HAP-1 (cell line): Measurements from ENCODE around the gene ANKRD39.
"Not testable (repeated sequence)": the region's sequence is repeated elsewhere in the genome, so short reads cannot be mapped to it uniquely, and the experiment has no call there.

Experiments used
- DNase-seq, 2 experiments: peaks; one replicate each; pipeline ENCODE4 v3.0.0-alpha.2; 2016 to 2020; ENCODE audit warnings: low spot score in 2 of 2
- H3K27me3 ChIP-seq: fragments of 250-450 bp; sonication (Bioruptor Pico); 2 replicates; pipeline ENCODE4 v1.5.1; 2020; ENCODE audit warnings: low read depth, mild to moderate bottlenecking, moderate library complexity
- H3K36me3 ChIP-seq: fragments of 250-450 bp; sonication (Bioruptor Pico); replicated peaks from 2 replicates; pipeline ENCODE4 v1.5.1; 2020; ENCODE audit warnings: mild to moderate bottlenecking
- H3K4me1 ChIP-seq: fragments of 250-450 bp; sonication (Bioruptor Pico); 2 replicates; pipeline ENCODE4 v1.5.1; 2020; ENCODE audit warnings: mild to moderate bottlenecking
- H3K4me3 ChIP-seq: fragments of 250-450 bp; sonication (Bioruptor Pico); 2 replicates; pipeline ENCODE4 v1.5.1; 2020; ENCODE audit warnings: mild to moderate bottlenecking, moderate library complexity
- H3K9me3 ChIP-seq: fragments of 250-450 bp; sonication (Bioruptor Pico); 2 replicates; pipeline ENCODE4 v1.5.1; 2020; ENCODE audit warnings: mild to moderate bottlenecking, moderate library complexity
- in situ Hi-C: fragments of 300-500 bp; cut with MboI; formaldehyde crosslinking; loops from 3 replicates; pipeline ENCODE4 v1.14.3; 2020; ENCODE audit warnings: low sequenced_read_pairs, inconsistent platforms, mixed read lengths

Gene ANKRD39

GRCh38 chr2:96816836-96817702, 40.7 kb downstream of the ANKRD39 start:
- in situ Hi-C loops: no loop called here
- peak; percentile 28 to 33 for DNase-seq
- H3K9me3 ChIP-seq: no peaks in the 10 kb centered on the region
- H3K36me3 ChIP-seq: peaks cover 3% of the 10 kb centered on the region
- no peaks in the 10 kb centered on the region for H3K27me3 ChIP-seq
- peak overlapping the region; percentile 48 for H3K4me3 ChIP-seq
- H3K4me1 ChIP-seq: peaks cover 4% of the 10 kb centered on the region; the same call in 1 of the 2 replicates

- peak; percentile 91 to 98 for DNase-seq
- Histone ChIP-seq H3K4me3 (peak within 1 kb of the TSS; percentile 48), H3K27me3 (no peaks in the 10 kb centered on the region), H3K4me1 (peaks cover 4% of the 10 kb centered on the region; the same call in 1 of the 2 replicates), H3K9me3 (no peaks in the 10 kb centered on the region), H3K36me3 (peaks cover 3% of the 10 kb centered on the region)
- in situ Hi-C loops: no loop called here
Observed at GRCh38 chr2:96816127-96816835, 41.5 kb downstream of the ANKRD39 start, which contains the start of gene CNNM3. Gene CNNM3 (plus strand): TSS chr2:96816268. CDS start chr2:96816278, 10 bp downstream.

- Histone ChIP-seq H3K27me3 (no peaks in the 10 kb centered on the region), H3K4me3 (peak overlapping the region; percentile 43), H3K4me1 (peaks cover 4% of the 10 kb centered on the region; the same call in 1 of the 2 replicates), H3K9me3 (no peaks in the 10 kb centered on the region), H3K36me3 (peaks cover 3% of the 10 kb centered on the region)
- in situ Hi-C loops: no loop called here
- DNase-seq: peak in 1 of 2 experiments; percentile 34
Observed at GRCh38 chr2:96815326-96816126, 42.3 kb downstream of the ANKRD39 start.

- no peaks in the 10 kb centered on the region for H3K27me3 ChIP-seq
Observed at GRCh38 chr2:96813656-96814055, 44.2 kb downstream of the ANKRD39 start.

GRCh38 chr2:96811917-96812316, 45.9 kb downstream of the ANKRD39 start:
- Histone ChIP-seq H3K4me3 (no peak overlapping the region), H3K27me3 (no peaks in the 10 kb centered on the region), H3K9me3 (no peaks in the 10 kb centered on the region), H3K4me1 (no peaks in the 10 kb centered on the region), H3K36me3 (peaks cover 3% of the 10 kb centered on the region)
- DNase-seq: no peak
- in situ Hi-C loops: no loop called here

More at GRCh38 chr2:96813656-96814055, 44.2 kb downstream of the ANKRD39 start:
- Histone ChIP-seq H3K9me3 (no peaks in the 10 kb centered on the region), H3K4me1 (peaks cover 4% of the 10 kb centered on the region; the same call in 1 of the 2 replicates), H3K4me3 (no peak overlapping the region), H3K36me3 (peaks cover 3% of the 10 kb centered on the region)
- in situ Hi-C loops: no loop called here
- no peak for DNase-seq

- H3K4me3 ChIP-seq: no peak overlapping the region
- H3K4me1 ChIP-seq: no peaks in the 10 kb centered on the region
- no peaks in the 10 kb centered on the region for H3K27me3 ChIP-seq
- in situ Hi-C loops: no loop called here
- H3K9me3 ChIP-seq: no peaks in the 10 kb centered on the region
- H3K36me3 ChIP-seq: peaks cover 3% of the 10 kb centered on the region
- no peak for DNase-seq
Observed at GRCh38 chr2:96810783-96811192, 47.0 kb downstream of the ANKRD39 start.

- DNase-seq: no peak
- Histone ChIP-seq H3K27me3 (no peaks in the 10 kb centered on the region), H3K36me3 (peaks cover 3% of the 10 kb centered on the region), H3K4me3 (no peak overlapping the region), H3K4me1 (no peaks in the 10 kb centered on the region), H3K9me3 (no peaks in the 10 kb centered on the region)
- in situ Hi-C loops: no loop called here
Observed at GRCh38 chr2:96809951-96810782, 47.6 kb downstream of the ANKRD39 start.

- in situ Hi-C loops: no loop called here
- no peaks in the 10 kb centered on the region for H3K4me1 ChIP-seq
- no peak for DNase-seq
- no peaks in the 10 kb centered on the region for H3K9me3 ChIP-seq
- H3K36me3 ChIP-seq: peaks cover 3% of the 10 kb centered on the region
- no peak overlapping the region for H3K4me3 ChIP-seq
- H3K27me3 ChIP-seq: no peaks in the 10 kb centered on the region
Observed at GRCh38 chr2:96809216-96809882, 48.5 kb downstream of the ANKRD39 start.

GRCh38 chr2:96808176-96808837, 49.5 kb downstream of the ANKRD39 start:
- Histone ChIP-seq H3K9me3 (no peaks in the 10 kb centered on the region), H3K4me1 (no peaks in the 10 kb centered on the region), H3K36me3 (peaks cover 3% of the 10 kb centered on the region), H3K27me3 (no peaks in the 10 kb centered on the region), H3K4me3 (no peak overlapping the region)
- DNase-seq: no peak
- in situ Hi-C loops: no loop called here

- in situ Hi-C loops: no loop called here
- Histone ChIP-seq H3K4me1 (no peaks in the 10 kb centered on the region), H3K9me3 (no peaks in the 10 kb centered on the region), H3K36me3 (peaks cover 7% of the 10 kb centered on the region), H3K4me3 (no peak overlapping the region), H3K27me3 (no peaks in the 10 kb centered on the region)
- DNase-seq: no peak
Observed at GRCh38 chr2:96807127-96807471, 50.7 kb downstream of the ANKRD39 start.

GRCh38 chr2:96806468-96807126, 51.2 kb downstream of the ANKRD39 start:
- Histone ChIP-seq H3K9me3 (no peaks in the 10 kb centered on the region), H3K4me1 (no peaks in the 10 kb centered on the region), H3K27me3 (no peaks in the 10 kb centered on the region), H3K36me3 (peaks cover 12% of the 10 kb centered on the region), H3K4me3 (no peak overlapping the region)
- in situ Hi-C loops: no loop called here
- no peak for DNase-seq

- H3K4me1 ChIP-seq, DNase-seq, H3K27me3 ChIP-seq, H3K4me3 ChIP-seq, H3K9me3 ChIP-seq, in situ Hi-C loops: not testable (repeated sequence)
- H3K36me3 ChIP-seq: peaks cover 17% of the 10 kb centered on the region
Observed at GRCh38 chr2:96805946-96806345, 51.9 kb downstream of the ANKRD39 start.
